SH-SY5Y (cell line): Measurements from ENCODE around the gene FBL.

Experiments used
- GATA2 ChIP-seq: IDR thresholded peaks from 2 replicates; pipeline ENCODE4 v1.6.1; 2011; ENCODE audit warnings: mild to moderate bottlenecking, low read depth, low read length
- GATA3 ChIP-seq: IDR thresholded peaks from 2 replicates; pipeline ENCODE4 v1.6.1; 2011; ENCODE audit warnings: low read depth, mild to moderate bottlenecking, low read length, moderate library complexity

GRCh38 chr19:39867952-39868351 is 21.8 kb upstream of the FBL start:
- TF ChIP-seq GATA2 (no peak), GATA3 (no peak)
